Measurements from ENCODE around the gene ZNF445. TPM values are rescaled to one million over a fixed set of nuclear protein-coding genes. Genes with fewer than 3 reads are reported as not detected.

ZNF445 gene
- total RNA-seq, 2 donors from 2014 or later = 11.5 to 14.6 TPM

- no peaks in the 10 kb centered on the region for H3K36me3 ChIP-seq
- H3K27ac ChIP-seq = no peak overlapping the region
- no peak overlapping the region for H3K4me3 ChIP-seq
- intact Hi-C loops (cut with DNase I) = no loop called here
- no peaks in the 10 kb centered on the region for H3K27me3 ChIP-seq
- H3K4me1 ChIP-seq = no peaks in the 10 kb centered on the region
- DNase-seq = no peak
- TF ChIP-seq CTCF (IDR thresholded peaks at IDR 0.05) = no peak
- no peaks in the 10 kb centered on the region for H3K9me3 ChIP-seq
- no peak overlapping the region for H3K9ac ChIP-seq (ENCODE audit: low read depth in 2 of 2, low read length in 2 of 2)
These were observed 52.7 kb downstream of the ZNF445 start for GRCh38 chr3:44424758-44425157.

GRCh38 chr3:44421280-44421679 lies 56.2 kb downstream of the ZNF445 start:
- Histone ChIP-seq H3K36me3 (no peaks in the 10 kb centered on the region), H3K9me3 (no peaks in the 10 kb centered on the region), H3K4me3 (no peak overlapping the region), H3K27ac (no peak overlapping the region), H3K27me3 (no peaks in the 10 kb centered on the region), H3K9ac (ENCODE audit: low read depth in 2 of 2, low read length in 2 of 2) (no peak overlapping the region), H3K4me1 (no peaks in the 10 kb centered on the region)
- DNase-seq = no peak
- no peak for TF ChIP-seq CTCF (IDR thresholded peaks at IDR 0.05)
- intact Hi-C loops (cut with DNase I) = no loop called here

GRCh38 chr3:44420676-44421075 lies 56.8 kb downstream of the ZNF445 start:
- H3K27me3 ChIP-seq = no peaks in the 10 kb centered on the region
- no peak overlapping the region for H3K27ac ChIP-seq
- no peak overlapping the region for H3K9ac ChIP-seq (ENCODE audit: low read depth in 2 of 2, low read length in 2 of 2)
- no peak overlapping the region for H3K4me3 ChIP-seq
- intact Hi-C loops (cut with DNase I) = no loop called here
- no peak for TF ChIP-seq CTCF (IDR thresholded peaks at IDR 0.05)
- H3K36me3 ChIP-seq = no peaks in the 10 kb centered on the region
- H3K9me3 ChIP-seq = no peaks in the 10 kb centered on the region
- no peaks in the 10 kb centered on the region for H3K4me1 ChIP-seq
- no peak for DNase-seq

GRCh38 chr3:44419923-44420650 lies 57.4 kb downstream of the ZNF445 start:
- Histone ChIP-seq H3K4me1 (no peaks in the 10 kb centered on the region), H3K36me3 (no peaks in the 10 kb centered on the region), H3K9me3 (no peaks in the 10 kb centered on the region), H3K4me3 (no peak overlapping the region), H3K27ac (no peak overlapping the region), H3K27me3 (no peaks in the 10 kb centered on the region), H3K9ac (ENCODE audit: low read depth in 2 of 2, low read length in 2 of 2) (no peak overlapping the region)
- TF ChIP-seq CTCF (IDR thresholded peaks at IDR 0.05) = no peak
- intact Hi-C loops (cut with DNase I) = no loop called here
- no peak for DNase-seq

- Histone ChIP-seq H3K9ac (ENCODE audit: low read depth in 2 of 2, low read length in 2 of 2) (no peak overlapping the region), H3K27ac (no peak overlapping the region), H3K27me3 (no peaks in the 10 kb centered on the region), H3K9me3 (no peaks in the 10 kb centered on the region), H3K4me1 (no peaks in the 10 kb centered on the region), H3K36me3 (no peaks in the 10 kb centered on the region), H3K4me3 (no peak overlapping the region)
- TF ChIP-seq CTCF (IDR thresholded peaks at IDR 0.05) = no peak
- DNase-seq = no peak
- intact Hi-C loops (cut with DNase I) = no loop called here
These were observed 58.2 kb downstream of the ZNF445 start for GRCh38 chr3:44419116-44419922.
